ENCODE results near the gene COL11A1.

The COL11A1 gene

GRCh38 chr1:103122983-103123720, 14.8 kb upstream of the COL11A1 start:
- no peak overlapping the region for H3K27ac ChIP-seq (ENCODE audit: low read depth in 2 of 2, low read length in 2 of 2)
- no peak overlapping the region for H3K4me3 ChIP-seq (ENCODE audit: low read length in 2 of 2)
- no peaks in the 10 kb centered on the region for H3K9me3 ChIP-seq (ENCODE audit: control insufficient read depth in 2 of 2, low read length in 2 of 2)
- no peaks in the 10 kb centered on the region for H3K27me3 ChIP-seq (ENCODE audit: control insufficient read depth in 2 of 2, insufficient read depth in 2 of 2, low read length in 2 of 2)
- no peaks in the 10 kb centered on the region for H3K4me1 ChIP-seq (ENCODE audit: control insufficient read depth in 2 of 2, insufficient read depth in 2 of 2, low read length in 2 of 2)
- H3K36me3 ChIP-seq (ENCODE audit: control insufficient read depth in 2 of 2, insufficient read depth in 2 of 2, low read length in 2 of 2), result no peaks in the 10 kb centered on the region
- no peak overlapping the region for H3K9ac ChIP-seq (ENCODE audit: low read depth in 1 of 2, low read length in 2 of 2)

- Histone ChIP-seq H3K4me3 (ENCODE audit: low read length in 2 of 2) (no peak overlapping the region), H3K9me3 (ENCODE audit: control insufficient read depth in 2 of 2, low read length in 2 of 2) (no peaks in the 10 kb centered on the region), H3K27me3 (ENCODE audit: control insufficient read depth in 2 of 2, insufficient read depth in 2 of 2, low read length in 2 of 2) (no peaks in the 10 kb centered on the region), H3K4me1 (ENCODE audit: control insufficient read depth in 2 of 2, insufficient read depth in 2 of 2, low read length in 2 of 2) (no peaks in the 10 kb centered on the region), H3K9ac (ENCODE audit: low read depth in 1 of 2, low read length in 2 of 2) (no peak overlapping the region), H3K27ac (ENCODE audit: low read depth in 2 of 2, low read length in 2 of 2) (no peak overlapping the region), H3K36me3 (ENCODE audit: control insufficient read depth in 2 of 2, insufficient read depth in 2 of 2, low read length in 2 of 2) (no peaks in the 10 kb centered on the region)
Observed at GRCh38 chr1:103120981-103121380, 12.7 kb upstream of the COL11A1 start.

DNA sequence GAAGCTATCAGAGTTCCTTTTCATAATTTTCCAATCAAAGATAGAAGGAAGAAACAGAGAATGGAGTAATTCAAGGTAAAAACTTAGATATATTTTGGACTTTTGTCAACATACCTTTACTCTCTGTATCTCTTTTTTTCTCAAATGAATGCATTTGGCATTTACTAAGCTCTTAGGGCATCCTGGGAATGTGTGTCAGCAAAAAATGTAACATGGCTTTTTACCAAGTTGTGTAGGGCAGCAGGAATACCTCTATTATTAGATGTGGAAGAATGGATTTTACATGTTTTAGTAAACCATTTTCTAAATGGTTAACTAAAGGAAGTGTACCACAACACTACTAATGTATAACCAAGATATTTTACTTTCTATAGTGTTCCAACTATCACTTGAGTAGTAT, 4.2 kb upstream of the COL11A1 start:
- Histone ChIP-seq H3K4me1 (ENCODE audit: control insufficient read depth in 2 of 2, insufficient read depth in 2 of 2, low read length in 2 of 2) (peaks cover 0 to 3% of the 10 kb centered on the region in 2 donors), H3K27me3 (ENCODE audit: control insufficient read depth in 2 of 2, insufficient read depth in 2 of 2, low read length in 2 of 2) (peaks cover 0 to 2% of the 10 kb centered on the region in 2 donors), H3K4me3 (ENCODE audit: low read length in 2 of 2) (no peak overlapping the region), H3K36me3 (ENCODE audit: control insufficient read depth in 2 of 2, insufficient read depth in 2 of 2, low read length in 2 of 2) (no peaks in the 10 kb centered on the region), H3K9me3 (ENCODE audit: control insufficient read depth in 2 of 2, low read length in 2 of 2) (no peaks in the 10 kb centered on the region), H3K9ac (ENCODE audit: low read depth in 1 of 2, low read length in 2 of 2) (no peak overlapping the region), H3K27ac (ENCODE audit: low read depth in 2 of 2, low read length in 2 of 2) (no peak overlapping the region)

DNA sequence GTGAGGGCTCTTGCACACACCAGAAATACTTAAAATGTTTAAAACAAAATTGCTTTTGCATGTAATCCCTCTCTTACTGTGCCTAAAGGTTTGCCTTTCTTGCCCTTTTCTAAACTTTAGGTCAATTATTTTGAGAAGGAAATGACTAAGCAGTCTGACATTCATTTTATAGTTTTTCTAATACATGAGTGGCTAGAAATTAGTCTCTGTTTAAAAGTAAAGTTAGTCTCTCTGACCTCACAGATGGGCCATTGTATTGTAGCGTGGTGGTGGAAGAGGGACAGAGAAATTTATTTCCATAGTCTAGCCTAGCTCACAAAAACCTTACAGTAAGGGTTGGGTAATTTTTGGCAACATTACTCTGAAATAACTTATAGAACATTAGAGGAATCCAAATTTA, 3.6 kb upstream of the COL11A1 start:
- H3K9ac ChIP-seq (ENCODE audit: low read depth in 1 of 2, low read length in 2 of 2), result no peak overlapping the region

GRCh38 chr1:103110701-103111100, 2.4 kb upstream of the COL11A1 start:
- H3K36me3 ChIP-seq (ENCODE audit: control insufficient read depth in 2 of 2, insufficient read depth in 2 of 2, low read length in 2 of 2), result no peaks in the 10 kb centered on the region
- no peak overlapping the region for H3K27ac ChIP-seq (ENCODE audit: low read depth in 2 of 2, low read length in 2 of 2)
- H3K27me3 ChIP-seq (ENCODE audit: control insufficient read depth in 2 of 2, insufficient read depth in 2 of 2, low read length in 2 of 2), result peaks cover 0 to 3% of the 10 kb centered on the region in 2 donors
- no peak overlapping the region for H3K4me3 ChIP-seq (ENCODE audit: low read length in 2 of 2)
- H3K4me1 ChIP-seq (ENCODE audit: control insufficient read depth in 2 of 2, insufficient read depth in 2 of 2, low read length in 2 of 2), result peaks cover 0 to 3% of the 10 kb centered on the region in 2 donors
- H3K9ac ChIP-seq (ENCODE audit: low read depth in 1 of 2, low read length in 2 of 2), result no peak overlapping the region
- no peaks in the 10 kb centered on the region for H3K9me3 ChIP-seq (ENCODE audit: control insufficient read depth in 2 of 2, low read length in 2 of 2)

More for the DNA sequence above, 3.6 kb upstream of the COL11A1 start:
- Histone ChIP-seq H3K36me3 (ENCODE audit: control insufficient read depth in 2 of 2, insufficient read depth in 2 of 2, low read length in 2 of 2) (no peaks in the 10 kb centered on the region), H3K4me1 (ENCODE audit: control insufficient read depth in 2 of 2, insufficient read depth in 2 of 2, low read length in 2 of 2) (peaks cover 0 to 3% of the 10 kb centered on the region in 2 donors), H3K27ac (ENCODE audit: low read depth in 2 of 2, low read length in 2 of 2) (no peak overlapping the region), H3K27me3 (ENCODE audit: control insufficient read depth in 2 of 2, insufficient read depth in 2 of 2, low read length in 2 of 2) (peaks cover 0 to 3% of the 10 kb centered on the region in 2 donors), H3K9me3 (ENCODE audit: control insufficient read depth in 2 of 2, low read length in 2 of 2) (no peaks in the 10 kb centered on the region), H3K4me3 (ENCODE audit: low read length in 2 of 2) (no peak overlapping the region)

- Histone ChIP-seq H3K27ac (ENCODE audit: low read depth in 2 of 2, low read length in 2 of 2) (no peak overlapping the region), H3K27me3 (ENCODE audit: control insufficient read depth in 2 of 2, insufficient read depth in 2 of 2, low read length in 2 of 2) (peaks cover 0 to 3% of the 10 kb centered on the region in 2 donors), H3K9me3 (ENCODE audit: control insufficient read depth in 2 of 2, low read length in 2 of 2) (no peaks in the 10 kb centered on the region), H3K36me3 (ENCODE audit: control insufficient read depth in 2 of 2, insufficient read depth in 2 of 2, low read length in 2 of 2) (no peaks in the 10 kb centered on the region), H3K4me1 (ENCODE audit: control insufficient read depth in 2 of 2, insufficient read depth in 2 of 2, low read length in 2 of 2) (peaks cover 0 to 3% of the 10 kb centered on the region in 2 donors), H3K9ac (ENCODE audit: low read depth in 1 of 2, low read length in 2 of 2) (no peak overlapping the region), H3K4me3 (ENCODE audit: low read length in 2 of 2) (no peak overlapping the region)
Observed at GRCh38 chr1:103109311-103109920, 1.1 kb upstream of the COL11A1 start.

GRCh38 chr1:103107741-103108375, 464 bp downstream of the COL11A1 start:
- Histone ChIP-seq H3K4me3 (ENCODE audit: low read length in 2 of 2) (peak overlapping the region; percentile 40 to 50), H3K9me3 (ENCODE audit: control insufficient read depth in 2 of 2, low read length in 2 of 2) (no peaks in the 10 kb centered on the region), H3K27me3 (ENCODE audit: control insufficient read depth in 2 of 2, insufficient read depth in 2 of 2, low read length in 2 of 2) (peaks cover 0 to 3% of the 10 kb centered on the region in 2 donors), H3K4me1 (ENCODE audit: control insufficient read depth in 2 of 2, insufficient read depth in 2 of 2, low read length in 2 of 2) (peaks cover 0 to 3% of the 10 kb centered on the region in 2 donors), H3K27ac (ENCODE audit: low read depth in 2 of 2, low read length in 2 of 2) (no peak overlapping the region), H3K36me3 (ENCODE audit: control insufficient read depth in 2 of 2, insufficient read depth in 2 of 2, low read length in 2 of 2) (no peaks in the 10 kb centered on the region), H3K9ac (ENCODE audit: low read depth in 1 of 2, low read length in 2 of 2) (no peak overlapping the region)

DNA sequence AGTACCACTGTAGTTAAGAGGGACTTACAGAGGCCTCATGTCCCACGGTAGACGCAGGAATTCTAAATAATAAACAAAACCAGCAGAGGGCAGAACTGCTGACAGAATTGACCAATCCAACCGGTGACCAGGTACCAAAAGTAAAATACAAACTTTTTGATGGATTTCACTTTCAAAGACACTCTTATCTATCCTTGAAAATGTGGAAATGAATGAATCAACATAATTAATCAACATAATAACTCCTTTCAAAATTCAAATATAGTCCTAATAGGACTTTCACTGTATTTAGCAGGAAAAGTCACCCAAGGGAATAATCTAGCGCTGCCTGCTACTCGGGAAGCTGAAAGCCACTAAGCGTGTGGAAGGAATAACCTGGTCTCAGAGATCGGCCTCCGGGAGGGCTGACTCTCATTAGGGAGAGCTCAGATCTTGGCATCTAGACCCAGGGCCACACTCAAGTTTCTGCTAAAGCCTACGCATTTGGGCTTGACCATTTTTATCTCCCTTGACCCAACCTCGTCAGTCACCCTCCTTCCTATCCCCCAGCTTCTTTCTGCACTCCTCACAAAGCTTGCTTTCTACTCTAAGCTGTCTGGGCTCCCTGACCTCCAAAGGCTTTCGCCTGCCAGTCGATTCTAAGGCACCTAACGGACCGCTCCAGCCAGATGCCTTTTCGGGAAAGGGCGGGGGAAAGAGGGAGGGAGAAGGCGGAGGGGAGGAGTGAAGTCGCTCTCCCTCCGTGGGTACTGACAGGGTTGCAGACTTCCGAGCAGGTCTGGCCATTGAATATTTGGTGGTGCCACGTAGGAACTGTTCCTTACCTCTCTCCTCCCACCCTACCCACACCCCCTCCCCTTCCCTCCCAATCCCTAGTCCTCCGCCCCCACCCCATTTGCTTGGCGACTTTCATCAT, 1.6 kb downstream of the COL11A1 start:
- no peaks in the 10 kb centered on the region for H3K9me3 ChIP-seq (ENCODE audit: control insufficient read depth in 2 of 2, low read length in 2 of 2)
- H3K9ac ChIP-seq (ENCODE audit: low read depth in 1 of 2, low read length in 2 of 2), result no peak overlapping the region
- peaks cover 0 to 3% of the 10 kb centered on the region in 2 donors for H3K4me1 ChIP-seq (ENCODE audit: control insufficient read depth in 2 of 2, insufficient read depth in 2 of 2, low read length in 2 of 2)
- H3K4me3 ChIP-seq (ENCODE audit: low read length in 2 of 2), result peak overlapping the region; percentile 31 to 50
- H3K36me3 ChIP-seq (ENCODE audit: control insufficient read depth in 2 of 2, insufficient read depth in 2 of 2, low read length in 2 of 2), result no peaks in the 10 kb centered on the region
- peaks cover 0 to 3% of the 10 kb centered on the region in 2 donors for H3K27me3 ChIP-seq (ENCODE audit: control insufficient read depth in 2 of 2, insufficient read depth in 2 of 2, low read length in 2 of 2)
- no peak overlapping the region for H3K27ac ChIP-seq (ENCODE audit: low read depth in 2 of 2, low read length in 2 of 2)

GRCh38 chr1:103101399-103101798, 6.9 kb downstream of the COL11A1 start:
- no peaks in the 10 kb centered on the region for H3K27me3 ChIP-seq (ENCODE audit: control insufficient read depth in 2 of 2, insufficient read depth in 2 of 2, low read length in 2 of 2)
- H3K4me1 ChIP-seq (ENCODE audit: control insufficient read depth in 2 of 2, insufficient read depth in 2 of 2, low read length in 2 of 2), result no peaks in the 10 kb centered on the region
- H3K9me3 ChIP-seq (ENCODE audit: control insufficient read depth in 2 of 2, low read length in 2 of 2), result no peaks in the 10 kb centered on the region

More at GRCh38 chr1:103101399-103101798, 6.9 kb downstream of the COL11A1 start:
- Histone ChIP-seq H3K4me3 (ENCODE audit: low read length in 2 of 2) (no peak overlapping the region), H3K27ac (ENCODE audit: low read depth in 2 of 2, low read length in 2 of 2) (no peak overlapping the region), H3K36me3 (ENCODE audit: control insufficient read depth in 2 of 2, insufficient read depth in 2 of 2, low read length in 2 of 2) (no peaks in the 10 kb centered on the region), H3K9ac (ENCODE audit: low read depth in 1 of 2, low read length in 2 of 2) (no peak overlapping the region)
